ENCODE measurements around the gene TMEM41B.

- no peak for TF ChIP-seq CTCF (conservative IDR thresholded peaks at IDR 0.05 in 1 of 2, IDR thresholded peaks at IDR 0.05 in 1 of 2; ENCODE audit: low read depth in 1 of 2, low read length in 2 of 2)
- TF ChIP-seq EZH2 (IDR thresholded peaks at IDR 0.05; ENCODE audit: low read length, missing control alignments) = no peak
Measured at GRCh38 chr11:9280655-9281301, 33.6 kb downstream of the TMEM41B start.
